SK-N-DZ (cell line): Measurements from ENCODE around the gene MVB12B.

Experiments
- DNase-seq: peaks from one replicate; pipeline ENCODE4 v3.0.0-alpha.2; 2015; ENCODE audit warnings: low spot score

Gene MVB12B

GRCh38 chr9:126428534-126429175 lies 102.0 kb downstream of the MVB12B start:
- no peak for DNase-seq

- no peak for DNase-seq
These were observed 102.6 kb downstream of the MVB12B start for GRCh38 chr9:126429190-126429589.

- no peak for DNase-seq
These were observed 103.5 kb downstream of the MVB12B start for GRCh38 chr9:126430124-126430523.

GRCh38 chr9:126431077-126431742 lies 104.6 kb downstream of the MVB12B start:
- DNase-seq: no peak

- no peak for DNase-seq
These were observed 106.0 kb downstream of the MVB12B start for GRCh38 chr9:126432659-126433058.

GRCh38 chr9:126435105-126435504 lies 108.5 kb downstream of the MVB12B start:
- DNase-seq: no peak

GRCh38 chr9:126435626-126436025 lies 109.0 kb downstream of the MVB12B start:
- DNase-seq: no peak

- no peak for DNase-seq
These were observed 110.1 kb downstream of the MVB12B start for GRCh38 chr9:126436545-126437267.

GRCh38 chr9:126437268-126437666 lies 110.6 kb downstream of the MVB12B start:
- DNase-seq: no peak

- DNase-seq: no peak
These were observed 111.1 kb downstream of the MVB12B start for GRCh38 chr9:126437701-126438100.

GRCh38 chr9:126438741-126439401 lies 112.2 kb downstream of the MVB12B start:
- no peak for DNase-seq

GRCh38 chr9:126439402-126439765 lies 112.8 kb downstream of the MVB12B start:
- DNase-seq: no peak

- no peak for DNase-seq
These were observed 113.4 kb downstream of the MVB12B start for GRCh38 chr9:126439883-126440653.

GRCh38 chr9:126440940-126441339 lies 114.3 kb downstream of the MVB12B start:
- no peak for DNase-seq

- DNase-seq: no peak
These were observed 116.0 kb downstream of the MVB12B start for GRCh38 chr9:126442636-126443035.

- no peak for DNase-seq
These were observed 116.5 kb downstream of the MVB12B start for GRCh38 chr9:126443144-126443543.

- no peak for DNase-seq
These were observed 121.5 kb downstream of the MVB12B start for GRCh38 chr9:126448136-126448535.

GRCh38 chr9:126448865-126449577 lies 122.4 kb downstream of the MVB12B start:
- no peak for DNase-seq

GRCh38 chr9:126449725-126450667 lies 123.4 kb downstream of the MVB12B start:
- DNase-seq: no peak
